ENCODE measurements around the gene LNP1.

- TF ChIP-seq CTCF (IDR thresholded peaks at IDR 0.05) = no peak
- TF ChIP-seq POLR2AphosphoS5 (IDR thresholded peaks at IDR 0.05) = no peak
- TF ChIP-seq POLR2A (IDR thresholded peaks at IDR 0.05) = no peak
These were observed 64.8 kb downstream of the LNP1 start for GRCh38 chr3:100465892-100466777.
